ENCODE data around the gene SAMD11.

The SAMD11 gene

DNA sequence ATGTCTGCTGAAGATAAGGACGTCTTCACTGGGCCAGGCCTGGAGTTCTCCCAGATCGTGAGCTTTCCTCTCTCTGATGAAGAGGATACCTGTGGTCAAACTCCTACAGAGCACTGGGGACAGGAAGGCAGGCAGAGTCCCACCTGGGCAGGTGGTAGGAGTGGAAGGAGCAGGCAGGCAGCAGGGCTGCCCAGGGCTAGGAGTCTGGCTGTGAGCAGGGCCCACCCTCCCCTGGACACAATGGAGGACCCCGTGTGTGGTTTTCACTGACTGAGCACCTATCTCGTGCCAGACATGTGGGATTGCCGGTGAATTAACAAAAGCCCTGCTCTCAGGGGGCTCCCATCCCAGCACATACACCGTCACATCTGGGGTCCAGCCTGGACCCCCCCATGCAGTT lies 4.9 kb upstream of the SAMD11 start:
- DNase-seq: no peak

GRCh38 chr1:919271-919872 lies 4.4 kb upstream of the SAMD11 start:
- no peak for DNase-seq

DNA sequence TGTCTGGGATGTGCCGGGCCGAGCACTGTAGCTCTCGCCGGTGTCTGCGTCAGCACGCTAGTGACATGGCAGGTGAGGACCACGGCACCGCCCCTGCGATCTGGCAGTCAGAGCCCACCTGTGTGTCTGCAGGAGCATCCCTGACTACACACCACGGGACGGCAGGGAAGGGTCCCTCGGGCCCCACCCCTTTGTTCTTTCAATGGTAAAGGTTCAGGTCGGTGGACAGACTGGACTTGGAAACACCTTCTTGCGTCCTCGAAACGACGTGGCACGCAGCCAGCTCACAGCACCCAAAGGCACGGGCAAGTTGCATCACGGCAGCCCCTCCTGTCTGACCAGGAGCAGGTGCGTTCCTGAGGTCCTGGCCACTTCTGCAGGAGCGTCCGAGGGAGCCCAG lies 3.7 kb upstream of the SAMD11 start:
- no peak for DNase-seq

DNA sequence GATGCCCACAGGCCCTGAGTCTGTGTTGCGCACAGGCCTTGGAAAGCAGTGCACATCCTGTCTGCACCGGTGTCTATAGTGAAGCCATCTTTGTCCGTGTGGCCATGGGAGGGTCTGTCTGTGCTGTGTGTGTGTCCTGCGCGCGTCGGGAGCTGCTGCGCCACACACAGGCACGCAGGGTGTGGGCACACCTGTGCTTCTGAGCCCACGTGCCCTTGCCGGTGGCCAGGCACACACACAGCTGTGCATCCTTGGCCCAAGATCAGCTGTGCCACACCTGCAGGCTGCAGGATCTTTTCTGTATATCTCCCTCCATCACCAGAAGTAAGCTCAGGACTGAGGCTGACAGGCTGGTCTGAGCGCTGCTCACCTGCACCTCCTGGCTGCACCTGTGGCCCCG lies 3.2 kb upstream of the SAMD11 start:
- no peak for DNase-seq

DNA sequence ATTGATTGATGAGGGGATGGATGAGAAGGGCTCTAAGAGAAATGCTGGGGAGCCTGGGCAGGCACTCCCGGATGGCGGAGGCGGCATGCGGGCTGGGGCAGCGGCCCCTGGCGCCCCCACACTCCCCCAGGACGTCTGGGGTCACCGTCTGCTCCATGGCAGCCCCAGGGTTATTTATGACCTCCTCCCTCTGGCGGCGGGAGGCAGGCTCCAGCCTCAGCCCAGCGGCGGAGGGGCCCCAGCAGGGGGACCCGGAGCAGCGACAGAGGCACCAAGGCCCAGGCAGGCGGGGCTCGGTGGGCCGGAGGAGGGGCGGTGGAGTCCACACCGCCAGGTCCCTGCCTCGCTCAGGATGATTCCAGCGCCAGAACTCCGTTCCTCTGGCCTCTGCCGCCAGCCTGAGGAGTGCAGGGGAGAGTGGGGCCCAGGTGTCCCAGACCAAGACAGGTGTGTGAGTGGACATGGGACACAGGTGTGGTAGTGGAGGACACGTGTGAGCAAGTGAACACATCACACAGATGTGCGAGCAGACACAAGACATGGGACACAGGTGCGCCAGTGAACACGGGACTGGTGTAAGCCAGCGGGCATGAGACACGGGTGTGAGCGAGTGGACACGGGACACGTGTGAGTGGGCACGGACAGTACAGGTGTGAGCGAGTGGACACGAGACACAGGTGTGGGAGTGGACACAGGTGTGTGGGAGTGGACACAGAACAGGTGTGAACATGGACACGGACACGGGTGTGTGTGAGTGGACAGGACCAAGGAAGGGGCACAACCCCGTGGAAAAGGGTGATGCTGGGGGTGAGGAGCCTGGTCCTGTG lies 2.5 kb upstream of the SAMD11 start:
- peak; percentile 19 for DNase-seq

GRCh38 chr1:923991-924655 lies 400 bp downstream of the SAMD11 start:
- DNase-seq: no peak

GRCh38 chr1:924656-925560 lies 1.2 kb downstream of the SAMD11 start:
- no peak for DNase-seq

DNA sequence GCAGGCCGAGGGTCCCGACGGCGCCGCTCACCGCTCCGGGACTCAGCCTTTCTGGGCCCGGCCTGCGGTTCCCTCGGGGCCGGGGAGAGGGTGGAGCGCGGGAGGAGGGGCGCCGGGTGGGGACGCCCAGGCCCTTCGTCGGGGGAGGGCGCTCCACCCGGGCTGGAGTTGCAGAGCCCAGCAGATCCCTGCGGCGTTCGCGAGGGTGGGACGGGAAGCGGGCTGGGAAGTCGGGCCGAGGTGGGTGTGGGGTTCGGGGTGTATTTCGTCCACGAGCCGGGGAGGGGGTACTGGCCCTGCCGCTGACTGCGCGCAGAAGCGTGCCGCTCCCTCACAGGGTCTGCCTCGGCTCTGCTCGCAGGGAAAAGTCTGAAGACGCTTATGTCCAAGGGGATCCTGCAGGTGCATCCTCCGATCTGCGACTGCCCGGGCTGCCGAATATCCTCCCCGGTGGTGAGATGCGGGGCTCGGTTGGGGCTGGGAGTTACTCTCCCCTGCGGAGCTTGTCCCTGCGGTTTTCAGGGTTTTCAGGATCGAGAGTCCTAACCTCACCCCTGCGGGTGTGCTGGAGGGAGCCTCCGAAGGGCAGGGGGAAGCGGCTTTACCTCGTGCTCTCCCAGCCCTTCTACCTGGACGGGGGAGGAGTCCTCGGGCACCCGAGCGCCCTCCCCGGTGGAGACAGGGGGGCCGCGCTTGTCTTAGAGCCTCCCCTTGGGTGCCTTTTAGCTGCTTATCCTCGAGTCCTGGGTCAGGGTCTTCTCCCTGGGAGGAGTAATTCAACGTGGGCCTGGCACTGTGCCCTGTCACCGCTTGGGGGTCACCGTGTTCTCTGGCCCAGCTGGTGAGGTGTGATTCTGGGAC lies 2.1 kb downstream of the SAMD11 start:
- DNase-seq: no peak

DNA sequence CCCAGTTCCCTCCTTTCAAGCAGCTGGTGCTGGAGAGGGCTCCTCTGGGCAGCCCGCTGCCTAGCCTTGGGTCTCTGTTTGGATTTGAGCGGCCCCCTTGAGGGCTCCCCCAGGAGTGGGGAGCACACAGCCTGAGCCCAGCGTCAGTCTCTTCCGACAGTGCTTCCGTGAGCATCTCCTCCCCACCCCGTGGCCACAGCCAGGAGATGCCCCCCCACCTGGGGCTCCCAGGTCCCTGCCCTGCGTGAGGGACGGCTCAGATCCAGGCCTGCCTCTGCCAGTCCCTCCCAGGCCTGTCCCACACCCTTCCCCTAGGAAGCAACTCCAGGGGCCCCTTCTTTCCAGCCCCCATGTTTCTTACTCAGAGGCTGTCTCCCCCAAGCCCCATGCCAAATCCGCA lies 3.5 kb downstream of the SAMD11 start:
- DNase-seq: no peak

- no peak for DNase-seq
Observed at GRCh38 chr1:927748-928147, 4.0 kb downstream of the SAMD11 start.

- DNase-seq: no peak
Observed at GRCh38 chr1:928825-929661, 5.3 kb downstream of the SAMD11 start.

- no peak for DNase-seq
Observed at GRCh38 chr1:929712-930632, 6.2 kb downstream of the SAMD11 start.

DNA sequence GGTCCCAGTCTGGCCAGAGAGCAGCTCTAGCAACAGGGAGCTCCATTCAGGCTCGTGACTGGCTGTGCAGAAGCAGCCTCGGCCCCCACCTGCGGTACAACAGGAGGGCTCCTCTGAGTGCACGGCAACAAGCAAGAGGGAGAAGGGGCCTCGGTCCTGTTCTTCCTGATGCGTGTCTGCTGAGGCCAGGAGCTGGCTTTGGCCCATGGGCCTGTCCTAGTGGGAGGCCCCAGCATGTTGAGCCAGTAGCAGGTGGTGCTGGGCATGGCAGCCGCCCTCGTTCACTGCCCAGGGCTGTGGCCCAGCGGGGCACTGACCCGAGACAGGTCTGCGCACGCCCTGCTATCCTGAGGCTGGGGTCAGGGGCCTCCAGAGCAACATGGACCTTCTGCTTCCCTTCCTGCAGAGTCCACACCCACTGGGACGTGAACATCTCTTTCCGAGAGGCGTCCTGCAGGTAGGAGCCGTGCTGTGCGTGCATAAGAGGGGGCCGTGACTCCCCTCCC lies 7.0 kb downstream of the SAMD11 start:
- DNase-seq: no peak

GRCh38 chr1:931380-932172 lies 7.9 kb downstream of the SAMD11 start:
- DNase-seq: no peak

DNA sequence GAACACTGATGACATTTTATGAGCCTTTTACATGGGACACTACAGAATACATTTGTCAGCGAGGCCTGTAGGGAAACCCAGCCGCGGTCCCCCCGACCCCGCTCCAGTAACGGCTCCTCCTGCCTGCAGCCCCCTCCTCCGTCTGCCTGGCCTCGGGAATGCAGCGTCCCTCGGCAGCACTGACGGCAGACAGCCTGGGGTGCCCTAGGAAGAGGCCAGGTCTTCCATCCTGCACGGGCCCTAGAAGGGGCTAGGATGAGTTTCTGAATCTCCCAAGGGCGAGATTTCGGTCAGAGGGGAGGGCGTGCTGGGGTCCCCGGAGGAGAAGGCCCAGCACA lies 8.4 kb downstream of the SAMD11 start:
- no peak for DNase-seq

DNA sequence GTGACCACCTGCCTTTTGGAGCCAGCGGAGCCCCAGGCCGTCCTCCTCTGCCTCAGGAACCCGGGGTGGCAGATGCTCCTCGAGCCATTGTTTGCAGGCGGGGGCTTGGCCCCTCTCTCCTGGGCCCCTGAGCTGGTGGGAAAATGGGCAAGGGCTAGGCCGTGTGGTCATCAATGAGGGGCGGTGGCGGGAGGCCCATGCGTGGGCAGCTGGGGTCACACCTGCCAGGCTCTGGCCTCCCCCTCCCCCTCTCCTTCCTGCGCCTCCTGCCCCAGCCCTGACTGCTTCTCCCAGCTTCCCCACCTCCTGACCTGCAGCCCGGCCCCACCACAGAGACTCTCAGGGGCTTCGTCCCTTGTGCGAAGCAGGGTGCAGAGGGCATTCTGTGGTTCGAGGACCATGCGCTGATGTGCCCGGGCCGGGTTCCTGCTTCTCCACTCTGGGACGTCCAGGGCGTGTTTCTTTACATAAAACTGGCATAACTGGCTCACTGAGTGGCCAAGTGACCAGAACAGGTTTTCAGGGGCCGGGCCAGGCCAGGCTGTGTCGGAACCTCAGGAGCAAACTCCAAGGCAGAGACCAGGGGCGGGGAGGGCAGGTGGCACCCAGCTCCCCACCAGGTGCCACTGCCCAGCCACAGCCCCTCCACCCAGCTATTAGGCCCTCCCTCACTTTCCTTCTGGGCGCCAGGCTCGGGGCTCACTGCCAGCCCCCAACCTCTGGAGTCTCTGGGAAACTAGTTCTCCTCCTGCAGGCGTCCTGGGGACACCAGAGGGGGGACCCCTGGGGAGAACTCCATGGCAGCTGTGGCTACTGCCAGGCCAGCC lies 9.3 kb downstream of the SAMD11 start:
- no peak for DNase-seq

- DNase-seq: no peak
Observed at GRCh38 chr1:933603-933940, 9.8 kb downstream of the SAMD11 start.

Measured in CD4-positive, alpha-beta T cell treated with Interleukin-4 for 4 hours (primary cell).